ENCODE results near the gene CACNG1.

The CACNG1 gene

DNA sequence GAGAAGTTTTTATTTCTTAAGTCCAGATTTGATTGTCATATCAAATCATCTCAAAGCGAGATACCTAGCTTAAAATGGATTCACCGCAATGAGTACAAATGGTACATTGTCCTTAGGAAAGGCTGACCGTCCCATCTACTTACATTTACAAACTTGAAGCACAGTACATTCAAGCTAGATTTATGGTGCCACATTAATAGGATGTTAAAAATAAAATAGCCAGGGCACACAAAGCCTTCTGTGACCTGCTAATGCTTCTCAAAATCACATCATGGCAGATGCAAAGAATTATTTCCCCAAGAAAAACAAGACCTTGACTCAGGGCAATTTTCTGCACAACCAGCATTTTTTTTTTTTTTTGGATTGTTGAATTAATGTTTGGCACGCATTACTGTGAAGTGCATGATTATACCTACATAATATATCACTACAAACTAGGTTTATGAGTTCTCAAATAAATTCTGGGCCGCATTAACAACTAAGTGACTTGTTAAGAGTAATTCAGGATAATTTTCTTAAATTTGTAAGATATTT, 25.3 kb downstream of the CACNG1 start:
- H3K9me3 ChIP-seq (replicated peaks; ENCODE audit: low read length): no peaks in the 10 kb centered on the region

DNA sequence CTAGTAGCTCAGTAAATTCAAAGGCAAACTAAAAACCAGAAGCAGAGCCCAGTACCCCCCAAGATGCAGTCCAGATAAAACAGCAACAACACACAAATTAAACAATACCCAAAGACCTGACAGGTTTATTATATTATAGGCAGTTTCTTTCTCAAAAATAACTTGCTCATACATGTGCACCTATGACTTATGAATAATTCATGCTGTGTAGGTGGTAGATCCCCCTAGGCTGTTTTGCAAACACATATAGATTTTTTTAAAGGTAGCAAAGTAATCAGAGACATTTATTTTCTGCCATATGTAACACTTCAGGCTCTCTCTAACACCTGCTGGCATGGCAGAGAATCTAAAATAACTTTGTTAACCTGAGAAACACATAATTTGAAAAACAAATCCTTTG, 27.2 kb downstream of the CACNG1 start:
- Histone ChIP-seq H3K4me3 (ENCODE audit: low read length) (no peak overlapping the region), H3K4me2 (ENCODE audit: low read length) (no peak overlapping the region), H3K36me3 (ENCODE audit: insufficient read depth, low read length) (peaks cover 4% of the 10 kb centered on the region), H3K27me3 (ENCODE audit: control insufficient read depth, insufficient read depth, low read length) (no peaks in the 10 kb centered on the region), H3K4me1 (ENCODE audit: control insufficient read depth, insufficient read depth, low read length) (no peaks in the 10 kb centered on the region), H3K9me3 (replicated peaks; ENCODE audit: low read length) (no peaks in the 10 kb centered on the region), H3K9ac (ENCODE audit: low read depth, low read length) (no peak overlapping the region)

More for the DNA sequence above, 25.3 kb downstream of the CACNG1 start:
- H3K4me1 ChIP-seq (ENCODE audit: control insufficient read depth, insufficient read depth, low read length): no peaks in the 10 kb centered on the region
- H3K4me2 ChIP-seq (ENCODE audit: low read length): no peak overlapping the region
- H3K36me3 ChIP-seq (ENCODE audit: insufficient read depth, low read length): no peaks in the 10 kb centered on the region
- H3K9ac ChIP-seq (ENCODE audit: low read depth, low read length): no peak overlapping the region
- H3K4me3 ChIP-seq (ENCODE audit: low read length): no peak overlapping the region
- no peaks in the 10 kb centered on the region for H3K27me3 ChIP-seq (ENCODE audit: control insufficient read depth, insufficient read depth, low read length)

DNA sequence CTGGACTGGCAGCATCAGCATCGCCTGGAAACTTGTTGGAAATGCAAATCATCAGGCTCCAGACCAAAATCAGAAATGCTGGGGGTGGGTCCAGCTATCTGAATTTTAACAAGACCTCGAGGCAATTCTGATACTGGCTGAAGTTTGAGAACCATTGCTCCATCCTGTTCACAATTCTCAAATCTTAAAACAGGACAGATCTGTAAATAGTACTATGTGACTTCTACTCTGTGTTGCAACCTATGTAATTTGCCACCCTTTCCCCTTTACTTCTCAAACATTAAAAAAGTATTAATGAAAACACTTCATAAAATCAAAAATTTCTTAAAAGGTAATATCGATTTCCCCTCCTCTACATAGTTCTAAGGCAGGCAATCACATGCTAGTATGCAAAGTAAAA, 28.5 kb downstream of the CACNG1 start:
- H3K9me3 ChIP-seq (replicated peaks; ENCODE audit: low read length): no peaks in the 10 kb centered on the region
- H3K27me3 ChIP-seq (ENCODE audit: control insufficient read depth, insufficient read depth, low read length): no peaks in the 10 kb centered on the region
- no peak overlapping the region for H3K9ac ChIP-seq (ENCODE audit: low read depth, low read length)
- peaks cover 5% of the 10 kb centered on the region for H3K36me3 ChIP-seq (ENCODE audit: insufficient read depth, low read length)
- H3K4me1 ChIP-seq (ENCODE audit: control insufficient read depth, insufficient read depth, low read length): no peaks in the 10 kb centered on the region
- H3K4me3 ChIP-seq (ENCODE audit: low read length): no peak overlapping the region
- H3K4me2 ChIP-seq (ENCODE audit: low read length): no peak overlapping the region

- no peaks in the 10 kb centered on the region for H3K4me1 ChIP-seq (ENCODE audit: control insufficient read depth, insufficient read depth, low read length)
- no peak overlapping the region for H3K9ac ChIP-seq (ENCODE audit: low read depth, low read length)
Observed at GRCh38 chr17:67074781-67075180, 30.4 kb downstream of the CACNG1 start.

GRCh38 chr17:67076290-67076689, 31.9 kb downstream of the CACNG1 start:
- H3K4me1 ChIP-seq (ENCODE audit: control insufficient read depth, insufficient read depth, low read length): no peaks in the 10 kb centered on the region
- H3K36me3 ChIP-seq (ENCODE audit: insufficient read depth, low read length): peaks cover 6% of the 10 kb centered on the region
- no peak overlapping the region for H3K4me2 ChIP-seq (ENCODE audit: low read length)
- H3K27me3 ChIP-seq (ENCODE audit: control insufficient read depth, insufficient read depth, low read length): no peaks in the 10 kb centered on the region
- H3K4me3 ChIP-seq (ENCODE audit: low read length): no peak overlapping the region
- H3K9ac ChIP-seq (ENCODE audit: low read depth, low read length): no peak overlapping the region
- no peaks in the 10 kb centered on the region for H3K9me3 ChIP-seq (replicated peaks; ENCODE audit: low read length)

More at GRCh38 chr17:67074781-67075180, 30.4 kb downstream of the CACNG1 start:
- Histone ChIP-seq H3K4me2 (ENCODE audit: low read length) (no peak overlapping the region), H3K4me3 (ENCODE audit: low read length) (no peak overlapping the region), H3K36me3 (ENCODE audit: insufficient read depth, low read length) (peaks cover 5% of the 10 kb centered on the region), H3K27me3 (ENCODE audit: control insufficient read depth, insufficient read depth, low read length) (no peaks in the 10 kb centered on the region), H3K9me3 (replicated peaks; ENCODE audit: low read length) (no peaks in the 10 kb centered on the region)

DNA sequence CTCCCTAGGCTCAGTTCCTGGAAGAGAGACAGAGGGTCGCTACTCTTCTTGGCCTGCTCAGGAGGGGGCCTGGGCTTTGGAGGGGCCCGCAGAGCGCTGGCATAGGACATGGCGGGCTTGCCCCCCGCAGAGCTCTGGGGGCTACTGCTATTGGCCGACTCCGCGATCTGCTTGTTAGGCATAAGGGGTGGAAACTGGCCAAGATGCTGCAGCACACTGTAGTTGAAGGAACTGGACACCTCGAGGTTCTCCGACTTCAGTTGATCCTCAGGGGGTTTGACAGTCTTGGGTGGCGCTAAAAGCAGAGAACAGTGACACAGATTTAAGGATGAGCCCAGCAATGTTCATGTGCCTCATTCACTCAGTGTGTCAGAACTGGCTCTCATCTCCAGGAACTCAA, 33.9 kb downstream of the CACNG1 start:
- no peak overlapping the region for H3K9ac ChIP-seq (ENCODE audit: low read depth, low read length)
- H3K9me3 ChIP-seq (replicated peaks; ENCODE audit: low read length): no peaks in the 10 kb centered on the region
- no peak overlapping the region for H3K4me2 ChIP-seq (ENCODE audit: low read length)
- H3K4me3 ChIP-seq (ENCODE audit: low read length): no peak overlapping the region
- H3K36me3 ChIP-seq (ENCODE audit: insufficient read depth, low read length): peaks cover 10% of the 10 kb centered on the region
- H3K4me1 ChIP-seq (ENCODE audit: control insufficient read depth, insufficient read depth, low read length): no peaks in the 10 kb centered on the region
- H3K27me3 ChIP-seq (ENCODE audit: control insufficient read depth, insufficient read depth, low read length): no peaks in the 10 kb centered on the region

DNA sequence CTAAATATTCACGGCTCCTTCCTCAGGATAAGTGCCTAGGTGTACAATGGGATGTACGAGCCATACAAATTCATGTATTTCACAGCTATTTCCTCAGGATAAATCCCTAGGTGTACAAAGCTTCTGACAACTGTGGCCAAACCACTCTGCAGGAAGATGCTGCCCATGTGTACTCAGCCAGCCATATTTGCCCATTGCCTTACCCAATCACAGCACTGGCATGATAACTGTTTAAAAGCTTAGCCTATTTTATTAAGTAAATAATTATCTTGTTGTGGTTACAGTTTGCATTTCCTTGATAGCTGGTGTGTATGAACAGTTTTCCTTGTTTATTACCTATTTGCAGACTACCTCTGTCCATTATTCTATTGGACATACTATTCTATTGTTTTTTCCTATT, 35.1 kb downstream of the CACNG1 start:
- H3K4me2 ChIP-seq (ENCODE audit: low read length): no peak overlapping the region
- no peak overlapping the region for H3K9ac ChIP-seq (ENCODE audit: low read depth, low read length)
- no peaks in the 10 kb centered on the region for H3K4me1 ChIP-seq (ENCODE audit: control insufficient read depth, insufficient read depth, low read length)
- H3K27me3 ChIP-seq (ENCODE audit: control insufficient read depth, insufficient read depth, low read length): no peaks in the 10 kb centered on the region
- H3K4me3 ChIP-seq (ENCODE audit: low read length): no peak overlapping the region
- H3K36me3 ChIP-seq (ENCODE audit: insufficient read depth, low read length): peaks cover 13% of the 10 kb centered on the region
- H3K9me3 ChIP-seq (replicated peaks; ENCODE audit: low read length): no peaks in the 10 kb centered on the region

- H3K4me1 ChIP-seq (ENCODE audit: control insufficient read depth, insufficient read depth, low read length): no peaks in the 10 kb centered on the region
- H3K9me3 ChIP-seq (replicated peaks; ENCODE audit: low read length): no peaks in the 10 kb centered on the region
- H3K4me3 ChIP-seq (ENCODE audit: low read length): no peak overlapping the region
- H3K9ac ChIP-seq (ENCODE audit: low read depth, low read length): no peak overlapping the region
- no peak overlapping the region for H3K4me2 ChIP-seq (ENCODE audit: low read length)
- H3K27me3 ChIP-seq (ENCODE audit: control insufficient read depth, insufficient read depth, low read length): no peaks in the 10 kb centered on the region
- peaks cover 13% of the 10 kb centered on the region for H3K36me3 ChIP-seq (ENCODE audit: insufficient read depth, low read length)
Observed at GRCh38 chr17:67080804-67081203, 36.5 kb downstream of the CACNG1 start.

DNA sequence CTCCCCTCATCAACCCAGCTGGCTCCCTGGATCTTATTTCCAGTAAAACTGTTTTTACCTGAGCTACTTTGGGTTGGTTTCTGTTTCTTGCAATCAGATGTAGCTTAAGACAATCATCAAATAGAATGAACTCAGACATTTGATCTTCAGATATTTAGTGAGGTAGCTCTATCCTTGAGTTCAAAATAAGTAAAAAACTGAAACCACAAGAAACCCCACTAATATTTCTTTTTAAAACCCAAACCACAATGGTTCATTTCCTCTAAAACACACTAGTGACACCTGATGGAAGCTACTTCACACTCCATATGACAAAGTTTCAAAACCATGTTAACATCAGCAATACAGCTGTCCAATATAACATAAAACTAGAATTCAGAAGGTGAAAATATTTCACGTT, 37.8 kb downstream of the CACNG1 start:
- H3K27me3 ChIP-seq (ENCODE audit: control insufficient read depth, insufficient read depth, low read length): no peaks in the 10 kb centered on the region
- no peaks in the 10 kb centered on the region for H3K4me1 ChIP-seq (ENCODE audit: control insufficient read depth, insufficient read depth, low read length)
- no peak overlapping the region for H3K4me2 ChIP-seq (ENCODE audit: low read length)
- no peak overlapping the region for H3K9ac ChIP-seq (ENCODE audit: low read depth, low read length)
- H3K9me3 ChIP-seq (replicated peaks; ENCODE audit: low read length): no peaks in the 10 kb centered on the region
- H3K4me3 ChIP-seq (ENCODE audit: low read length): no peak overlapping the region
- peaks cover 16% of the 10 kb centered on the region for H3K36me3 ChIP-seq (ENCODE audit: insufficient read depth, low read length)

DNA sequence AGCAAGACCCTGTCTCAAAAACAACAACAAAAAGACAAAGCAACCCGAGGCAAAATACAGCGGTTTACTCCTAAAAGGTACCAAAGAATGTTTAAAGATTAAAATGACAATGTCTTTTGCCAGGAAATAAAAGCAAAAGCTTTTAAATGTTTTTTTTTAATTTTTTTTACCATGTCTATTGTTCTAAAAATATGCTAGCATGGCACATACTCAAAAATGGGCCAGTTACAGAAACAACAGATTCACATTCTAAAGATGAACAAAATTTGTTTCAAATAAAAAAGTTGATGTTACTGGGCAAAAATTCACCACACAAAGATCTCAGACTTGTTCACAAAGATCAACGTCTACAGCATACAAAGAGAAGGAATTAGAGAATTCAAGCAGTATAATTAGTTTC, 41.1 kb downstream of the CACNG1 start:
- no peak overlapping the region for H3K4me2 ChIP-seq (ENCODE audit: low read length)
- H3K4me1 ChIP-seq (ENCODE audit: control insufficient read depth, insufficient read depth, low read length): no peaks in the 10 kb centered on the region
- peaks cover 16% of the 10 kb centered on the region for H3K36me3 ChIP-seq (ENCODE audit: insufficient read depth, low read length)
- H3K9ac ChIP-seq (ENCODE audit: low read depth, low read length): no peak overlapping the region
- no peaks in the 10 kb centered on the region for H3K27me3 ChIP-seq (ENCODE audit: control insufficient read depth, insufficient read depth, low read length)
- H3K9me3 ChIP-seq (replicated peaks; ENCODE audit: low read length): no peaks in the 10 kb centered on the region
- H3K4me3 ChIP-seq (ENCODE audit: low read length): no peak overlapping the region

- H3K27me3 ChIP-seq (ENCODE audit: control insufficient read depth, insufficient read depth, low read length): no peaks in the 10 kb centered on the region
- no peak overlapping the region for H3K4me2 ChIP-seq (ENCODE audit: low read length)
- peaks cover 8% of the 10 kb centered on the region for H3K36me3 ChIP-seq (ENCODE audit: insufficient read depth, low read length)
- H3K4me1 ChIP-seq (ENCODE audit: control insufficient read depth, insufficient read depth, low read length): no peaks in the 10 kb centered on the region
- H3K4me3 ChIP-seq (ENCODE audit: low read length): no peak overlapping the region
- H3K9ac ChIP-seq (ENCODE audit: low read depth, low read length): no peak overlapping the region
- no peaks in the 10 kb centered on the region for H3K9me3 ChIP-seq (replicated peaks; ENCODE audit: low read length)
Observed at GRCh38 chr17:67088639-67089038, 44.3 kb downstream of the CACNG1 start.

DNA sequence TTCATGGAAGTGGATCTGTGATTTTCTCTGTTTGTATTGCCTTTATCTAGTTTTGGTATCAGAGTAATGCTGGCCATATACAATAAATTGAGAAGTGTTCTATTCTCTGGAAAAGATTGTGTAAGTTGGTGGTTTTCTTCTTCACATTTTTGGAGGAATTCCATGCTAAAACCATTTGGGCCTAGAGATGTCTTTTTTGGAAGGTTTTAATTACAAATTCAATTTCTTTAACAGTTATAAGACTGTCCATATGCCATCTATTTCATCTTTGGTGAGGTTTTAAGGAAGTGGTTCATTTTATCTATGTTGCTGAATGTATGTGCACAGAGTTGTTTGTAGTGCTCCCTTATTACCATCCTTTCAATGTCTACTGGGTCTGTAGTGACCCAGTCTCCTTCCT, 46.0 kb downstream of the CACNG1 start:
- Histone ChIP-seq H3K9me3 (replicated peaks; ENCODE audit: low read length) (no peaks in the 10 kb centered on the region), H3K36me3 (ENCODE audit: insufficient read depth, low read length) (peaks cover 8% of the 10 kb centered on the region), H3K27me3 (ENCODE audit: control insufficient read depth, insufficient read depth, low read length) (no peaks in the 10 kb centered on the region), H3K9ac (ENCODE audit: low read depth, low read length) (no peak overlapping the region), H3K4me1 (ENCODE audit: control insufficient read depth, insufficient read depth, low read length) (peaks cover 4% of the 10 kb centered on the region), H3K4me3 (ENCODE audit: low read length) (no peak overlapping the region), H3K4me2 (ENCODE audit: low read length) (no peak overlapping the region)
